Measurements from ENCODE around the gene S1PR1.
"Not testable (repeated sequence)": the region's sequence is repeated elsewhere in the genome, so short reads cannot be mapped to it uniquely, and the experiment has no call there.

S1PR1 gene

DNA sequence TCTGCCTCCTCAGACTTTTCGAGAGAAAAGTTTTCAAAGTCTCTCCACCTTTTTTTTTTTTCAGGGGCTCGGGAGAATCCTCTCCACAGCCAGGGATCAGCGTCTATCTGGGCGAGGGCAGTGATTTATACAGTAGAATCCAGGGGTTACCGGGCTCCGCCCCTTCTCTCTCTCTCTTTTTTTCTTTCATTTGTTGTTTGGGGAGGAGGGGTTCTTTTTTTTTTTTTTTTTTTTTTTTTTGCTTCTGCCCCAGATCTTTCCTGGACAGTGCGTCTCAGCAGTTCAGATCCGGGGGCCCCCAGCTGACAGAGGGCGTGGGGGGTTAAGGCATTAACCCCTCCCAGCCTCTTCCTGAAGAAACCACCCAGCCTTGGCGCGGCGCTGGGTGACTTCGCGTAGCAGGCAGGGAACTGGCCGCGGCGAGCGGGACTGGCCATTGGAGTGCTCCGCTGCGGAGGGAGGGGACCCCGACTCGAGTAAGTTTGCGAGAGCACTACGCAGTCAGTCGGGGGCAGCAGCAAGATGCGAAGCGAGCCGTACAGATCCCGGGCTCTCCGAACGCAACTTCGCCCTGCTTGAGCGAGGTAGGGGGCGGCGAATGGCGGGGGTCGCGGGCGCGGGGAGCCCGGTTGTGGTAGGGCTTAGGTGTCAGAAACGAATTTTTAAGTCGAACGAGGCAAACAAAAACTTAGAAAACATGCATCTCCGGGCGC is at the start of gene S1PR1:
TSS of gene S1PR1 (plus strand) at position 504 of the 713 bp plus-strand sequence. CDS start 1,966 bp downstream, outside the sequence.
- peak; percentile 33 for DNase-seq (ENCODE audit: low read depth)

- no peak for DNase-seq (ENCODE audit: low read depth)
Measured at GRCh38 chr1:101187297-101187696, 49.5 kb upstream of the S1PR1 start.

- no peak for DNase-seq (ENCODE audit: low read depth)
Measured at GRCh38 chr1:101188331-101188730, 48.5 kb upstream of the S1PR1 start.

DNA sequence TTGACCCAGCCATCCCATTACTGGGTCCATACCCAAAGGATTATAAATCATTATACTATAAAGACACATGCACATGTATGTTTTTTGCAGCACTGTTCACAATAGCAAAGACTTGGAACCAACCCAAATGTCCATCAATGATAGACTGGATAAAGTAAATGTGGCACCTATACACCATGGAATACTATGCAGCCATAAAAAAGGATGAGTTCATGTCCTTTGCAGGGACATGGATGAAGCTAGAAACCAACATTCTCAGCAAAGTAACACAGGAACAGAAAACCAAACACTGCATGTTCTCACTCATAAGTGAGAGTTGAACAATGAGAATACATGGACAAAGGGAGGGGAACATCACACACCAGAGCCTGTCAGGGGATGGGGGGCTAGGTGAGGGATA is 47.9 kb upstream of the S1PR1 start:
- not testable (repeated sequence) for DNase-seq (ENCODE audit: low read depth)

GRCh38 chr1:101190441-101190840 is 46.4 kb upstream of the S1PR1 start:
- DNase-seq (ENCODE audit: low read depth): no peak

DNA sequence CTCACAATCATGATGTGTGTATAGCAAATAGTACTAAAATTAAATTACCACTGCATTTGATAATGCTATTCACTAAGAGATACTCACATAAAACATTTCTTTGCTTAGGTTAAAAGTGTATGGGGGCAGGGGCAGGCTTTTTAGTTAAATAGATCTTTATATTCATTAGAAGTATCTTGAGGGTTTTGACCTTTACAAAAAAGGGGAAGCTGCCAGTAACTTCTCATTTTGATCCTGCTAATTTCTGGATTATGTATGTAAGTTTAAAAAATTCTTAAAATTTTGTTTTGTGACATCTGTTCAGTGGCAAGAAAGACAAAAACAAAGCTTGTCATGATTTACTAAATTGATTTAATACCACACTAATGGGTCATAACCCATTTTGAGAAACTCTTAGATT is 45.8 kb upstream of the S1PR1 start:
- DNase-seq (ENCODE audit: low read depth): no peak

DNA sequence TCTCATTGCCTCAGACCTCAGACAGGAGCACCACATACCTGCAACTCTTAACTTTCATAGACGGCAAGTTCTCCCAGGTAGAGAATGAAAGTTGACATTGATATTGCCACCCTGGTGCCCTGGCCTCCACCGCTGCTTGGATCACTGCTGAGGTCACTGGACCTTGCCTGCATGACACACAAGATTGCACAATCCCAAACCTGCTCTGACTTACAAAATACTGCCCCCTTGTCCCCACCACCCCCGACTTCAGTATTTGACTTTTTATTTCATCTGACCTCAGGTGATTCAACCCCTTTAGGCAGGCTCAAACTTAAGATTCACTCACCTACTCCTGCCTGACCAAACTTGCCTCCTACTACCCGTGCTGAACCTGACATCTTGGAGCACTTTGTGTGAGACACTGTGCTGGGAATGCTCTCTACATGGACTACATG is 43.1 kb upstream of the S1PR1 start:
- DNase-seq (ENCODE audit: low read depth): no peak

- DNase-seq (ENCODE audit: low read depth): no peak
Measured at GRCh38 chr1:101194746-101195145, 42.1 kb upstream of the S1PR1 start.

DNA sequence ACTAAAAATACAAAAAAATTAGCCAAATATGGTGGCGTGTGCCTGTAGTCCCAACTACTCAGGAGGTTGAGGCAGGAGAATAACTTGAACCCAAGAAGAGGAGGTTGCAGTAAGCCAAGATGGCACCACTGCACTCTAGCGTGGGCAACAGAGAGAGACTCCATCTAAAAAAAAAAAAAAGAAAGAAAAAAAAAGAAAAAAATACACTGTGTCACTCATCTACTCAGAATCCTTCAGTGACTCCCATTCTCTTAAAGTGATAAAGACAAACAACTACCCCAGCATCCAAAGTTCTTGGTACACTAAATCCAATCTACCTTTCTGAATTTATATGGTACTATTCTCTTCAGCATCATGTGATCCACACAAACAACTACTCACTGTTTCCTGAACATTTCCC is 40.2 kb upstream of the S1PR1 start:
- DNase-seq (ENCODE audit: low read depth): no peak

DNA sequence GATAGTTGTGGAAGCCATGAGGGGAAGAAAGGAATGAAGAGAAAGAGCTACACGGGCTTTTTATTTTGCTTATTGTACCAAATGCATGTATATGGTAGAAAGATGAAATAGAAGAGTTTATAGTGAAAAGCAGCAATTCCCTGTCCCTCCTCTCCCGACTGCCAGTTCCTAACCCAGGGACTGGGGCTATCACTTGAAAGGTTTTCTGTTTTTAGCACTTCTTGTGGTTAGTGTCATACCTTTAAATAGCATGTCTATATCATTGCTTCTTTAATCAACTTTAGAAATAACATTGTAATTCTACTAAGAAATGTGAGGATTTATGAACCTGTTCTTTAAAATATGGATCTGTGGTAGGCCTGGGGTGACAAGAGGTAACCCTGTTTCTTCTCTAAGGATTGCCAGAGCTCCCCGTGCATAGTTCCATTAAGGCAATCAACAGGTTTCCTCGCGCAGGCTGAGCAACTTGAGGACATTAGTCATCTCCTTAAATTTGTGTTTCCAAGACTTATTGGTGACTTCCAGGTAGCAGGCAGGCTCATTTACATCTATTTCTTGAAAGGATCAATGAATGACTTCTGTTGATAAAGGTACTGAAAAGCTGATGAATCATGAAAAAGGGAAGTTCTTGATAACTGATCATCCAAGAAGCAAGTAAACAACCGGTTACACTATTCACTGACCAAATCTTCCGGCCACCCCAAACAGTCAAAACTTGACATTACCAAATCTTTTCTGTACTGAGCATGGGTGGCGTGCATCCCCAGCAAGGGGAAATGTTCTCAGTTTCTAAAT is 37.8 kb upstream of the S1PR1 start:
- no peak for DNase-seq (ENCODE audit: low read depth)

GRCh38 chr1:101199637-101199982 is 37.2 kb upstream of the S1PR1 start:
- DNase-seq (ENCODE audit: low read depth): no peak

DNA sequence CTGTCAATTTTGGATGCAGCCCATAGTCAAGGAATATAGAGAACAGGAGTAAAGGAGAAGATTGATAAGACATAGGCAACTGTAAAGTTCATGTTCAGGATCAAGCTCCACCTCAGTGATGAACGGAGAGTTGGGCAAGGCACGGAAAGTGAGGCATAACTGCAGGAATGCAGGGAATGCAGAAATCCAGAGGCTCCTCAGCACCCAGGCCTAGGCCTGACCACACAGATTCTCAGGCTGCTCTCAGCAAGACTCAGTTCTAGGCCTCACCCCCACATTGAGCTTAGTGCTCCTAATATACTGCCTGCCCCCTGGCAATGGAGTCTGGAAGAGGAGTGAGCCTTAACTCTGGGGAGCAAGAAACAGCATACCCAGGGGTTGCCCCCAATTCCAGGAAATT is 36.3 kb upstream of the S1PR1 start:
- DNase-seq (ENCODE audit: low read depth): peak; percentile 21

DNA sequence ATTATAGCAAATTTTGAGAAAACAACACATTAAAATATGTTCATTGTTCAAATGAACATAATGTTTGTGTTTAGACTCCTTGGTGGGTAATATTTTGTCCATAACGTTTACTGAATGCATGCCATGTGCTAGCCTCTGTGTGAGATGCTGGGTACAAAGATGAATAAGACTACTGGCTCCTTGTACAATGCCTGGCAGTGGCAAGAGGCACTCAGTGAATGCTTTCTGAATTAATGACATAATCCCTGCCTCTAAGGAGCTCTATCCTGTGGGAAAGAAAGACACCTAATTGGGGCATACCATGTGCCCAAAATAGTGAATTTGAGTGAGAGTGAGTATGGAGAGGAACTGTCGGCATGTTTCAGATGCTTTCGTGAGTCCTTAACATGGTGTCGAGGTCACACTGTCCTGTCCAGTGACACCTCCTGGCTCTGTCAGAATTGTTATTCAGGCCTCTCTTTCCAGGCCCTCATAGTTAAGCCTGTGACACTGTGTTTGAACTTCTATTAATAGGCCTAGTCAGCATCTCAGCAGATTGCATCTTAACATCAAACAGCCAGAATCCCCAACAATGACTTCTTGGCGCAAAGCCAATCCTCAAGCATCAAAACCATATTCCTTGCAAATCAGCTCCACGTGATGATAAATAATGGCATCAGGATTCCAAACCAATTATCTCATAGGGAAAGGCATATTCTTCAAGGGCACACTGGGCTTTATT is 32.8 kb upstream of the S1PR1 start:
- no peak for DNase-seq (ENCODE audit: low read depth)

GRCh38 chr1:101205457-101205856 is 31.4 kb upstream of the S1PR1 start:
- DNase-seq (ENCODE audit: low read depth): no peak

GRCh38 chr1:101206139-101206538 is 30.7 kb upstream of the S1PR1 start:
- not testable (repeated sequence) for DNase-seq (ENCODE audit: low read depth)

- DNase-seq (ENCODE audit: low read depth): not testable (repeated sequence)
Measured at GRCh38 chr1:101207271-101207670, 29.5 kb upstream of the S1PR1 start.

- no peak for DNase-seq (ENCODE audit: low read depth)
Measured at GRCh38 chr1:101207891-101208290, 28.9 kb upstream of the S1PR1 start.

GRCh38 chr1:101215363-101216011 is 21.3 kb upstream of the S1PR1 start:
- DNase-seq (ENCODE audit: low read depth): no peak

DNA sequence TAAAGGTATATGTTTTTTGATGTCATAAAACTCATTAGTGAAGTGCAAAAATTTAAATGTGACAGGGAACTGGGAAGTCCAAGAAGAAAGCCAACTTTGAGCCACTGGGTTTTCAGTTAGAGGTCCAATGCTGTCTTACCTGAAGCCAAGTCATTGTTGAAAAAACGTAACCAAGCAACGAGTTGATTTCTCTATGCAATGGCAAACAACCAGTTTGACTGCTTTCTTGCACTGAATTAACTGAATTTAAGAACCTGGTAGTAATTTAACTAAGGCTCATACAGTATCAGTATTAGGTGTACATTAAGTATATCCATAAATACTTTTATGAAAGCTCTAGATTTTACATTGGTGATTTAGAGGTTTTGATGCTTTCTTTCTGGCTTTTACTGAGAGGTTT is 20.2 kb upstream of the S1PR1 start:
- no peak for DNase-seq (ENCODE audit: low read depth)

DNA sequence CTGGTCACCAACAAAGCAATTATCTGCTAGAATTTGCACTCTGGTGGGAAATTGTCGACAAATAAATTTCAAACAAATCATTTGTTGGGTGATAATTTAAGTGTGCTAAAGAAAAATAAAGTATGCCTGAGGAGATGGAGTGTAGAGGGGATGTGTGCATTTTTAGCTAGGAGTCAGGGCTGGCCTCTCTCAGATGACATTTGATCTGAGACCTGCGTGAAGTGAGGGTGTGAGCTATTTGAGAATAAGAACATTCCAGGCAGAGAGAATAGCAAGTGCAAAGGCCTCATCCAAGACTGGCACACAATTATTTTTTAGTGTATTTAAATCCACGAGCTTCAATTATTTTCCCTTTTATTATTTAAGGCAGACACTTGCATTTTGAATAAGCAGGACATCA is 19.7 kb upstream of the S1PR1 start:
- DNase-seq (ENCODE audit: low read depth): no peak

GRCh38 chr1:101218968-101219367 is 17.9 kb upstream of the S1PR1 start:
- not testable (repeated sequence) for DNase-seq (ENCODE audit: low read depth)
